Stimulated activated CD4-positive, alpha-beta T cell treated with anti-CD3 and anti-CD28 coated beads, Interleukin-1b, Interleukin-23, amount 100 ng/mL, for 48 hours (primary cell): ENCODE results near the gene ROBO2.

Source experiments
- DNase-seq: peaks from one replicate; pipeline ENCODE4 v3.0.0-alpha.2; 2020

ROBO2 gene

DNA sequence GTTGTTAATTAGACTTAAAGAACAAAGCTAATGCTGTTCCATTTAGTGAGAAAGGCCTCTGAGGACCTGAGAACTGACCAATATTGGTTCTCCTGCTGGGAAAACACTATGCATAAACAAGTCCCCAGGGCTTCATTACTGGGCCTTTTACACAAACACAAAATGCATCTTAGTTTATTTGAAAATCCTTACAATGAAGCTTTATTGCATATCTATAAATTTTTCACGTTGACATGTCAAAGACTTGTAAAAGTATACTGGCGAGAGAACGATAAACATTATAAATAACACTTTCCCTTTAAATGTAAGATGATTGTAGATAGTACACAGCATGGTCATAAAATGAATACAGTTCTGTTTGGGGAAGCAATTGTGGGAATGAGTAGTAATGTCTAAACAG lies 151.7 kb downstream of the ROBO2 start:
- DNase-seq: no peak

DNA sequence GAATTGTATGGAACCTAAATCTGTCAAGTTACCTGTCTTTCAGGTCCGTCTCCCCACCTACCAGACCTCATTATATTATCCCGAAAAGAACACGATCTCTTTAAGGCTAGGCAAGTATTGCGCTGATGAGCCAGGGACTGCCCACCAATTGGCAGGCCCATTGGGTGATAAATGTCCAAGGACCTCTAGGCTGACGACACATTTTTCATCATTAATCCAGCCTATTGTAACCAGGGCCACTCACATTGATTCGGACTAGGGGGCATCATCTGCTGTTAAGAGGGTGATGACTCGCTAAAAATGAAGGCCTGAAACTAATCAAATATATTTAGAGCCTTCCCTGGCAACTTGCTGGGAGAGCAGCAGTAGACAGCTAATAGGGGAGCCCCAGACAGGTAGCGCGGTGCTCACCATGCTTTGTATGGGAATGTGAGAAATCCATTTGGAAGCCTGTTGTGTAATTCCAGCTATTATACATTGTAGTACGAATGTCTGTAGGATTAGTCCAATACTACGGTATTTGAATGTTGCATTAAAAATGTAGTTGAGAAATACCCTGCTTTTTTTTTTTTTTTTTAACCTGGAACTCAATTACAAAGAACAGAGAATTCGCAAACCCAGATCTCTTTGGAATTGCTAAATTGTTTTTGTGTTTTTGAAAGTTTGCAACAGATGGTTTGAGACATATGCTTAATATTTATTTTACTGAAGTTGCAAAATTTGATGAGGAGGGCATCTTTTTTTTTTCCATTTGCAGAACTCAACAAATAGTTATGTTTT lies 156.1 kb downstream of the ROBO2 start:
- no peak for DNase-seq

DNA sequence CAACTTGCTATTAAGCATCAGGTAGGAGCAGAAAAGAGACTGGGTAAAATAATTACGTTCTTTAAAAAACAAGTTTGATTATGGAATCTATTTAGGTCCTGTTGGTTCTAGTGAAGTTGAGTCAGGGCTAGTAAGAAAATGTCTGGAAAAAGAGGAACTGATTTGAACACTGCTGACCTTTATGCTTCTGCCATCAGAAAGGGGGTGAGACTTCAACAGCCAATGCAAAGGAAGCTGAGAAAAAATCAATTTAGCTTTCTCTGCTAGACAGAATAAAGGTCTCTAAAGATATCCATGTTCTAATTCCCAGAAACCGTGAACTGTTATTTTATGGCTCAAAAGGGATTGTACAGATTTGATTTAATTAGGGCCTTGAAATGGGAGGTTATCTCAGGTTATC lies 157.5 kb downstream of the ROBO2 start:
- DNase-seq: no peak

DNA sequence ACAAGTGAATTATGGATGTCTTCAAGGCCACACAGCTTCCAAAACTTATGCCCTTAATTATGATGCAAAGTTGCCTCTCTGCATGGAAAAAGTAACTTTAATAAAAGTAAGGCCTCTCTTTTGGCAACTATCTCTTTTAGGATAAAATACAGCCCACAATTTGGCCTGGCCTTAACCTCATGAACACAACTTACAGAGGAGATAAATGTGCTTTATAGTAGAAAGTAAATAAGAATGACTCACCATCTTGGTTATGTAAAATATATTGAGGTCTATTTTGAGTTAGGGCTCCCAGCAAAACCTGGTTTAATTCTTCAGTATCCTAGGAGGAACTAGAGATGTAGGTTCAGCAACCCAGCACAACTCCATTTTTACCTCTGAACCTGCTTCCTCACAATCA lies 164.0 kb downstream of the ROBO2 start:
- DNase-seq: no peak

DNA sequence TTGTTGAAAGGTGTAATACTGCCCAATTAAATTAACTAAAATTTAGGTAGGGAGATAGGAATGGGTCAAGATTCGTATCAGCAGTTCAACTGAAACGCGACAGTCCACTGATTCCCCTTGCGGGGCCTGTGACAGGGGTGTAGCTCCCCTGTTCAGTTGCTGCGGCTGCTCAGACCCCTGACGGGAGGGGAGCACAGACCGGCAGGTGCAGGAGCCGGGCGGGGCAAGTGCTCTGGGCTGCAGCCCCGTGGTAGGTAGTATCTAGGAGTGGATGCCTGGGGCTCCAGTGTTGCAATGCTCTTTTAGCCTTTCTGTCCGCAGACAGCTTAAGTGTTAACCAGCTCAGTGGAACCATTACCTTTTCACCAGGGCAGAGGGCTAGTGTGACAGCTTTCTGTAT lies 164.9 kb downstream of the ROBO2 start:
- no peak for DNase-seq

DNA sequence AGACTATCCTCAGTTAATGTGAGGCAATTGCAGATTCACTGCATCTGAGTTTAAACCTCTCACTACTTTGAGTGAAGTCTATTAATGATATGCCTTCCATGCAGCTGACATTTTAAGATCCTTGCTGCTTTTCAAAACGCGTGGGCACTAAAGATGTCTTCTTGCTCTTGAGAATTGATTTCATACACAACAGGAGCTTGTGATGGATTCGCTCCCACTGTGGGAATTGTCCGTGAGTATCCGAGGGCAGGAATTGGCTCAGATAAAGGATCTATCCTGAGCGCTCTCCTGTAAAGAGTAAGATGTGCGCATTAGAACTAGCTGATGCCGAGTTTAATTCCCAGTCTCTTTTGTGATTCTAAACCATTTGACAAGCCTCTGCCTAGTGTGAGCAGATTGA lies 167.9 kb downstream of the ROBO2 start:
- DNase-seq: no peak

DNA sequence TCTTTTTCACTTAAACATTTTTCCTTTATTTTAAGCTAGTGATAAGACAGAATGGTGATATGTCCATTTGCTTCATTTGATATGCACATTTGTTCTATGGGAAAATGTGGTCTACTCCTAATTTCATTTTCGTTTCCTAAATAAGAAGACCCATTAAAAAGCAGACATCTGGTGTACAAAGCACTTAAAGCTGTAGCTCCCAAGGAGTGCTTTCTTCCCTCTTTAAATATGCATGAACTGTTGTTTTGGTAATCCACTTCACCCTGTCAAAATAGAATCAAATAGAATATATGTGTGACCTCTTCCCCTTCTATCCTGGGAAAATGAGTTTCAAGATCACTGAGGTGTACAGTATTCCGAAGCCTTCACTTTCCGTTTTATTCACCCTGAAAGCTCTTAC lies 182.8 kb downstream of the ROBO2 start:
- DNase-seq: no peak

DNA sequence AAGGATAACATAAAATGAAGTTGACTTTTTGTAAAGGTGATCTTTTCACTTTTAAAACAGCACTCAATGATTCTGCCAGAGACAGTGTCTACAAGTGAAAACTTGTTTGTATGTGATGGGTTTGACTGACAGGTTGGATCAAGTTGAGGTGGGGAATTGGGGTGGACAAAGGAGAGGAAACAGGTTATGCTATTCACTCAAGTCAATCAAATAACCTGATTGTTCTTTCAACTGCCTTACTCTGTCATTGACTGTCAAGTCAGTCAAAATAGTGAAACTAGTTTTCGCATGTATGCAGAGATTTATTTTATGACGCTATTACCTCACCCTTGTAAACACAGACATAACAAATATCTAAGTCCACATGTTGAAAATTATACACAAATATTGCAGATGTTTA lies 187.7 kb downstream of the ROBO2 start:
- DNase-seq: no peak

DNA sequence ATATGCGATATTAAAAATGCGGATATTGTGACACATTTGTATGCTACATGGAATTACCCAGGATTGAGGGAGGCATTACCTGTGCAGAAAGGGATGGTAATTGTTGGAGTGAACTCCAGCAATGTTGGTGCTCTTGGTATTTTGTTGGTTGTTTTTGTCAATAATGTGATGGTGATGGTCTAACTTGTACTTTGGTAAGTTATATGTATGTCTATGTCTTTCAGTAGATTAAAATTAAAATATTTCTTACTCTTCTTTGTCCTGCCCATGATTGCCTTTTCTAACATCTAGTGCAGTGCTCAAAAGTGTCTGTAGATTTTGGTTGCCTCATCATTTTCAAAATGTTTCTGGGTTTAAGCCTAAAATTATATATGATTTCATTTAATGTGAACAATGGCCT lies 192.7 kb downstream of the ROBO2 start:
- no peak for DNase-seq

DNA sequence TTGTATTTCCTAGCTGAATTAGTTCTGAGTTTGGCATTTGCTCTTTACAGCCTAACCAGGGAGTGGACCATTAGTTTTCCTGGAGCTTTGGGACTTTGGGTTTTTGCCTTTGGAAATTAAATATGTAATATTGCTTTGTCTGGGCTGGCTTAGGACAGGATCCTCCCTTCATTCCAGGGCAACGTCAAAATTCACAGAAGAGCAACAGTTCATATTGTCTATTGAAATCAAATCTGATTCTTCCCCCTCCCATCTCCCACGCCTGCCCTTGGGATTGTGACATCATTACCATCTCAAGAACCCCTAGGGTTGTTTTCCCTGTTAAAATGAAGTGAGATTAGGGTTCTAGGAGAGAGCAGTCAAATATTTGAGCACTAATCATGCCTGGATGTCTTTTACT lies 194.1 kb downstream of the ROBO2 start:
- no peak for DNase-seq

DNA sequence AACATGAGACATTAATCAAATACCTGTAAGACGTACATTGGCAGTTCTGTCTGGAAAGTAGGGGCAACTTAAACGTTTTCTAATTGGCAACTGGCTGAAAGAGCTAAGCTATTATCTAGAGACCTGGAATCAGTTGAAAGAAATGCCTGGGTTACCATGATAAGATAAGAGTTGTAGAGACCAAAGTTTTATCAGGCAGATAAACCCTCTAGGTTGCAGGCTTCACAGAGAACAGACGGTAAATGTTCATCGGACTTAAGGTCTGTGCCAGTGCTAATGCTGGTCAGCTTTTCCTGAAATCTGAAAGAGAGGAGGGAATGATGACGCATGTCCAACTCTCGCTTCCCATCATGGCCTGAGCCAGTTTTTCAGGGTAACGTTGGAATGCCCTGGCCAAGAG lies 196.2 kb downstream of the ROBO2 start:
- DNase-seq: no peak

DNA sequence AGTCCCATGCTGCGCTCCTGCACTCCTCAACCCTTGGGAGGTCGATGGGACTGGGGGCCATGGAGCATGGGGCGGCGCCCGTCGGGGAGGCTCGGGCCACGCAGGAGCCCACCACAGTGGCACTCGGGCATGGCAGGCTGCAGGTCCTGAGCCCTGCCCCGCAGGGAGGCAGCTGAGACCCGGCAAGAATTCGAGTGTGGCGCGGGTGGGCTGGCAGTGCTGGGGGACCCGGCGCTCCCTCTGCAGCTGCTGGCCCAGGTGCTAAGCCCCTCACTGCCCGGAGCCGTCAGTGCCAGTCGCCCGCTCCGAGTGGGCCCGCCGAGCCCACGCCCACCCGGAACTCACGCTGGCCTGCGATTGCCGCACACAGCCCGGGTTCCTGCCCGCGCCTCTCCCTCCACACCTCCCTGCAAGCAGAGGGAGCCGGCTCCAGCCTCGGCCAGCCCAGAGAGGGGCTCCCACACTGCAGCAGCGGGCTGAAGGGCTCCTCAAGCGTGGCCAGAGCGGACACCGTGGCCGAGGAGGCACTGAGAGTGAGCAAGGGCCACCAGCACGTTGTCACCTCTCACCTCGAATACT lies 200.3 kb downstream of the ROBO2 start:
- no peak for DNase-seq

DNA sequence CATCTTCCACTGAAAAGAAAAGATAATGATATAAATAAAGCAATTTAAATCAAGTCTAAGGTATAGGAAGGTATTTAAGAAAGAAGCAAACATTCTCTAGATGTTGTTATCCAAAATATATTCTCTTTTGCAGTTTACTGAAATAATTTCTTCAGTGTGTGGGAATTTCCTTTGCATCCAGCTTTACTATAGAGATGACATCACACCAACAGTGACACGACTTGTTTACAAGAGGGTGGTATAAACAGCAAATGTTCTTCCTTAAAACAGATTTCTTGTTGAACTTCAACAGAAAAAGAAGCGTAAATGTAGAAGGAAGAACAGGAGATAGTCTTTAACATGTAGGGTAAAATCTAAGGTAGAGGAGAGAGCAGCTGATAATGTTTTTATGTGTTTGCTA lies 202.5 kb downstream of the ROBO2 start:
- no peak for DNase-seq

DNA sequence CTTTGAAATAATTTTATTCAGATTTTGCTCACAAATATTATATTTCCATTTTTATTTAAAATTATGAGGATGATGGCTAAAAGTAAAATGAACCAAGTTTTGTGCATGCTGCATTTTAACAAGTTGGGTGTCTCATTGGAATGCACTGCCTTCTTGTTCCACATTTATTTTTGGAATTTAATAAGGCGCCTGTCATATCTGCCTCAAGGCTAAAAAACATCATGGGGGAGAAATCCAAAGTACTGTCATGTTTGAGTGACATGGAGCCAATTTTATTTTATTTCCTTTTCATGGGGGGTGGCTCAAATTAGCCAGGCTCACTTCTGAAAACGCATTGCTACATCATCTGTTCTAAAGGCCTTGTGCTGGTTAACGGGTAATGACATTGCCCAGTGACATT lies 205.1 kb downstream of the ROBO2 start:
- DNase-seq: no peak

DNA sequence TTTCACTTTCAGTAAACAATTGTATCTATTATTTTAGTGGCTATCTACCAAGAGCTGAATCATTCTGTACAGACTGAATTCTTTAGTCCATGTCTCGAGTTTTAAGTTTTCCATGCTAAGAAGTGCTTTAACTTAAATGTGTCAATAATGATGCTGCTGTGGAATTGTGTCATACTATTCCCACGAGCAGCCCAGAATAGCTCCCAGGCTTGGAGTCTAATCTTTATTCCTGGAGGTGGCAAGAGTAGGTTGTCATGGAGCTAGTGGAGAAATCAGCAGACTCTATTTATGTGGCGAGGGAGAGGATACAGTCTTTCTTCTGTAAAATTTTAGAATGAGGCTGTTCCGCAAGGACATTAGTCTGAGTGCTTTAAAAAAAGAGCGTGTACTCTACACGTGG lies 207.2 kb downstream of the ROBO2 start:
- DNase-seq: no peak

DNA sequence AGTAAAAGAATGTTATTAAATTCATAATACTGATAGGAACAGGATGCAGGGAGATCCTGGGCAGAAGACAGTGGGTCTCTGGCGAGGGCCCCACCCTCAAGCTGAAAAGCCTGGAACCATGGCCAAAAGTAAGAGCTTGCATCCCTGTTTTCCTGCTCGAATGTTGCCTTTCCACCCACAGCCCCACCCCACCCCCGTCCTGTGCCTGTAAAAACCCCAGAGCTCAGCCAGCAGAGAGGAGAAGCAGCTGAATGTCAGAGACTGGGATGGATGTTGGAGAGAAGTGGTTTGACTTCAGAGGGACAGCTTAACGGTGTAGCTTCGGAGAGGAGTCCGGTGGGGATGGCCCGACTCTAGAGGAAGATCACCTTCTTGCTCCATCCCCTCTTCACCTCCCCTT lies 207.9 kb downstream of the ROBO2 start:
- DNase-seq: no peak

DNA sequence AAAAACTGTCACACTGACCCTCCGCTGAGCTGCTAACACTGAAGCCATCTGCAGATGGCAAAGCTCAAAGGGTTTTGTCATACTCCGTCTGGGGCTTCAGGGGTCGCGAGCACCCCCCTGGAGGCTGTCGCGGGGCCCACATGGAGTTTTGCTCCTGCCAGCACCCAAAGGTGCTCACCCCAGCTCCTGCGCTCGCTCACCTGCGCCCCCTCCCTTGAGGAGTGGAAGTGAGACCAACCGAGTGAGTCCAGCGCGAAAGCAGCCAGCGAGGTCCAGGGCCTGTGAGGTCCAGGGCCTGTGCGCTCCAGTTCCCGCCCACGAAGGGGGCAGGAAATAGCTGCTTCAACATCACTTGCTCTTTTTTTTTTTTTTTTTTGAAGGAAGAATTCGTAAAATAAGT lies 208.5 kb downstream of the ROBO2 start:
- no peak for DNase-seq

DNA sequence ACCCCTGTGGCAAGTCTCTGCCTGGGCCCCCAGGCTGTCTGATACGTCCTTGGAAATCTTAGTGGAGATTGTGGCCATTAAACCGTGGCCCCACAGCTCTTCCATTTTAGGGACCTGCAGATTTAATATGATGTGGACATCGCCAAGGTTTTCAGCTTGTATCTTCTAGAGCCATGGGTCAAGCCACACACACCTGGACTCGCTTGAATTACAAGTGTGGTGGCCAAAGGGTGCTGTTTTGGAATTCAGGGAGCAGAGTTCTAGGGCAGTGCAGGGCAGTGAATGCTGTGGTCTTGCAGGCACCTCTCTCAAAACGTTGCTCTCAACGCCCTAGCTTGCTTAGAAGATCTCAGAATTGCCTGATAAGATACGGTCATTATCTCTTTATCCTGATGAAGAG lies 211.2 kb downstream of the ROBO2 start:
- DNase-seq: no peak

DNA sequence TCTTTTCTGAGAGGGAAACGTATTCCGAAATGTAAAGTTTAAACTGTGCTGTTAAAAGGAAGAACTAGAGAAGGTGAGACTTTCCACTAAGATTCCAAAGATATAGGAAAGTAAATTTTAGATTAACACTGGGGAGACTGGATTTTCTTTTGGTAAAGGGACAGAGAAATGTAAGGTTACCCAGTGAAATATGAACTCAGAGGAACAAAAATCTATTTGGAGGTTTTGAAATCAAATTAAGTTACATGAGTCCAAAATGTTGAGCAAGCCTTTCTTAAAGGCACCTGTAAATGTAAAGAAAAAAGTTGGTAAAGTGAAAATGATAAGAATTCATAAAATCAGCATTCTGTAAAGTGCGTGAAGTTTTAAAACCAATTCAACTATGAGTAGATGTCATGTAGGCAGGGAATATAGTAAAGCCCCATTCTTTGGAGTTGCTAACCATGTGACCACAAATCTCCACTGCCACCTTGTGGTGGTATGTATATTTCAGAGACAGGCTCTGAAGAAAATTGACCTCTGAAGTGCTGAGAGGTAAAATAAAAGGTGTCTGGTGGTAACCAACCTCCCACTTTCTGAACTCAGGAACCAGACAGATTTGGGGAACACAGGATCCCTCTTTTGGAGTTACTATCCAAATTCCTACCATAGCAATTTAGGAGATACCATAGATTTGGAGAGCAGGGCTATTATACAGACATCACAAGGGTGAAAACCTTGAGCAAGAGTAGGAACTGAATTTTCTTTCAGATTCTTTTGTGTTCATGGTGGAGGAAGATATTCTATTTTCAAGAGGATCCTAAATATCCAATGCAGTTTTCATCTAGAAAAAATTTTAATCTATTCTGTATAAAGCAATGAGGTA lies 215.3 kb downstream of the ROBO2 start:
- DNase-seq: no peak

DNA sequence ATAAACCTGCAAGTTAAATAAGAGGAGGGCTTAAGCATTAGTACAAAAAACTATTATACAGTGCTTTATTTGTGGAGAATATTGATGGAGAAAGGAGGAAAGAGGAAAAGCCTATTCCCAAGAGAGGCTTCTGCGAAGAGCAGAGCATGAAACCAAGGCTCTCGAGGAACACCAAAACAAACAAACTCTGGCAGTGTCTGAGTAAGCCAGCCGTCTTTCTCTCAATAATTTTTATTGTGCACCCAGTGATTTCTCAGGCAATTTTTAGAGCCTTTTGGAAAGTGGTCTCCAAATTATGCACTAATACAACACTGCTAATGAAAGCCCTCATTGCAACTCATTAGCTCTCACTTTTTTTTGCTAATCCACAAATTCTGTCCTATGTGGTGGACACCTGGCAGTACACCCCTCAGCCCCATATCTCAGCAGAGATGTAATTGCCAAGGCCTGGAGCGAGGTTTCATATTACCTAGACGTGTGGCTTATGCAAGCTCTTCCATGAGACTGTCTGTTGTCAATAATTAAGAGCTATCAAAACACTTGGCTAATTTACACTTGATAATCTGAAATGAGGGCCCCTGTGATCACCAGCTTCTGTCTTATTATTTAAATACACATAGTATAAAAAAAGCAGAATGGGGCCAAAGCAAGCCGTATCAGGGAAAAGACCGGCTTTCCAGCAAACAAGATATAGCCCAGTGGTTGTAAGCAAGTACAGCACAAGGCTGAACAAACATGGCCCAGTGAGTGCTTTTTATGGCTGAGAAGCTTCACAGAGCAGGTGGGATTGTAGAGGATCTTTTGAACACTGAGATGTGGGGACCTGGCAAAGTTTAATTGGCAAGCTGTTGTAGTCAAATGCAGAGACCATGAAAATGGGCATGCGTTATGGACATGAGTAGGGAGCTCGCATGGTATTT lies 216.9 kb downstream of the ROBO2 start:
- DNase-seq: no peak

DNA sequence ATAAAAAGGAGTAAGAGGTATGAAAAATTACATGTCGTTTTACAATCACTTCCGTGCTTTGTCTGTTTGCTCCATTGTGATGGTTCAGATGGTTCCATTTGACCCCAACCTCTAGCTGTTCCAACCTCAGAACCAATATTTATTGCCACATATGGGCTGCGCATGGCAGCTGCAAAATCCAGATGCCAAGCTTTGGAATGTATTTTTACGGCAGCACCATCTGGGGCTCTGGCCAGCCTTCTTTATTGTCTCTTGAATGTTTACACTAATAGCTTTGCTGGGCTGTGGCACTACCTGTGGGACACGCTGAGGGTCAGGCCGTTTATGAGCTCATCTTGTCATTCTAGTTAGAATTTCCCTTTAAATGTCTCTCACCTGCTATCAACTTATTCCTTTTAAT lies 219.8 kb downstream of the ROBO2 start:
- DNase-seq: no peak

DNA sequence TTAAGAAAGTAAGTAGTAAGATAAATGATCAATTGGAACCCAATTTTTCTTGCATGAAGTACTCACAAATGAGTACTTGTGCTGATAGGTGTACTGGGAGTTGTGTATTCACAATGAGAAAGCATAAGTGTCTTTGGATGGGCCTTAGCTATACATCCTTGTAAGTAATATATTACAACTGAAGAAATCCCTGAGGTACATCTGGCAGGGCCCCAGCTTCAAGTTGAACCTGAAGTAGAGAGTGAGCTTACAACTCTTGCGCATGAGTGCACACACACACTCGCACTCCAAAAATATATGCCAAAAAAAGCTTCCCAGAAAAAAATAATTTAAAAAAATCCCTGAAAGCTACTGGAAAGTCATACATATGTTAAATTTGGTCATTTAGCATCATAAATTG lies 222.5 kb downstream of the ROBO2 start:
- DNase-seq: no peak

DNA sequence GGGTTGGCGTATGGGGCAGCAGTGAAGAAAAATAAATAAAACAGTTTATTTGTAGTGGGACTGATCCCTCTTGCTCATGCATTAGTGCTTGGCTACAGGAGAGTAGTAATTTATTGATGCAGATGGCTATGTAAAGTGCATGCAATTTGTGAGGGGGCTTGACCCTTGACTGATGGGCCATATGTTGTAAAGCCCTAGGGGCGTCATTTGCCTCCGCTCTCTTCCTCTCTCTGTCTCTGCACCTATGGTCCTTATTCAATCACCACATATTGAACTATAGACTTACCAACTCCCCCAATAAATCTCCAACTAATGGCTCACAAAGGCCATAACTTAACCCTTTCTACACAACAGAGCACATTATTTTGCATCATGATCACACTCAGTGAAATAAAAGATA lies 227.7 kb downstream of the ROBO2 start:
- DNase-seq: no peak
